D721Med (cell line): ENCODE measurements around the gene ICAM5.
A peak's percentile ranks its signal among the peaks of the same experiment; 100 is the strongest.

Experiments
- DNase-seq: peaks from one replicate; pipeline ENCODE4 v3.0.0; 2011; ENCODE audit warnings: low spot score; ENCODE audit not compliant: insufficient read length
- FAIRE-seq: peaks from 2 replicates; lab custom pipeline; 2011; peaks lifted over from hg19 to GRCh38; lab: Jason Lieb, UNC
- CTCF ChIP-seq: IDR thresholded peaks from 2 replicates; pipeline ENCODE4 v1.5.1; 2012; ENCODE audit warnings: mild to moderate bottlenecking, control low read depth; ENCODE audit not compliant: insufficient read depth; ENCODE audit errors: missing control alignments

The ICAM5 gene

DNA sequence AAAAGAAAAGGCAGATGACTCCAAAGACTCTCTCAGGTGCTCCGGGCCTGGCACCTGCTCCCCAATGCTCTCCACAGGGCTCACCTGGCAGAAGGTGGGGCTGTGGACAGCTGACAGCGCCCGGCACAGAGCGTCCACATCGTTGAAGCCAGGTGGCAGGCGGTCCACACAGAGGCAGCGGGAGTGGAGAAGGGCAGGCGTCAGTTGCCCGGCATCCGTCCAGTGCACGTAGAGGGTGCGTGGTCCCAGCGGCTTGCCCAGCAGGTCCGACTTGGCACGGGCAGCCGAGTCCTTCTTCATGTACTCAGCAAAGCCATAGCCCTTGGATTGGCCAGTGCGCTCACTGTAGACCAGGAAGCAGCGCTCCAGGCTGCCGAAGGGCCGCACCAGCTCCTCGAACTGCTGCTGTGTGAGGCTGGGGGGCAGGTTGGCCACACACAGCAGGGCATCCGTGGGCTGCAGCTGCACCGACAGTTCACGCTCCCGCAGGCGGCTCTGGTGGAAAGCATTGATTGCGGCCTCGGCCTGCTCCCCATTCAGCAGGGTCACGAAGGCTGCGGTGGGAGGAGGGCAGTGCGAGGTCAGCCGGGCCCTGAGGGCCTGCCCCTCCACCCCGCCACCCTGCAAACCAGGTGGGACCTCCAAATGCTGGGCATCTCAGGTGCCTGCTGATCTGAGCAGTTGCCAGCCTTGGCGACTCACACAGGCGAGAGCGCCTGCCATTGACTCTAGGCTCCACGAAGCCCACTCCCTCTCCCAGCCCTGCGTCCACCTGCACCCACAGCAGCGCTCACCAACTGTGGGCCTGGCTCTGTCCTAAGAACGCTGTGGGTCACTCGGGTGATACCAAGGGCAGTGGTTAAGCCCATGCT is 39.0 kb downstream of the ICAM5 start:
- TF ChIP-seq CTCF, result no peak
- no peak for FAIRE-seq
- DNase-seq, result no peak

GRCh38 chr19:10329555-10329954 is 39.8 kb downstream of the ICAM5 start:
- no peak for DNase-seq
- no peak for TF ChIP-seq CTCF
- no peak for FAIRE-seq

GRCh38 chr19:10332158-10332964 is 42.6 kb downstream of the ICAM5 start:
- no peak for DNase-seq
- no peak for FAIRE-seq
- no peak for TF ChIP-seq CTCF

- FAIRE-seq, result no peak
- peak; percentile 95 for DNase-seq
- TF ChIP-seq CTCF, result no peak
Measured at GRCh38 chr19:10332965-10333757, 43.4 kb downstream of the ICAM5 start, which contains the start of gene RAVER1. RAVER1 (minus strand) TSS chr19:10333529; CDS start chr19:10333507, 22 bp downstream.

DNA sequence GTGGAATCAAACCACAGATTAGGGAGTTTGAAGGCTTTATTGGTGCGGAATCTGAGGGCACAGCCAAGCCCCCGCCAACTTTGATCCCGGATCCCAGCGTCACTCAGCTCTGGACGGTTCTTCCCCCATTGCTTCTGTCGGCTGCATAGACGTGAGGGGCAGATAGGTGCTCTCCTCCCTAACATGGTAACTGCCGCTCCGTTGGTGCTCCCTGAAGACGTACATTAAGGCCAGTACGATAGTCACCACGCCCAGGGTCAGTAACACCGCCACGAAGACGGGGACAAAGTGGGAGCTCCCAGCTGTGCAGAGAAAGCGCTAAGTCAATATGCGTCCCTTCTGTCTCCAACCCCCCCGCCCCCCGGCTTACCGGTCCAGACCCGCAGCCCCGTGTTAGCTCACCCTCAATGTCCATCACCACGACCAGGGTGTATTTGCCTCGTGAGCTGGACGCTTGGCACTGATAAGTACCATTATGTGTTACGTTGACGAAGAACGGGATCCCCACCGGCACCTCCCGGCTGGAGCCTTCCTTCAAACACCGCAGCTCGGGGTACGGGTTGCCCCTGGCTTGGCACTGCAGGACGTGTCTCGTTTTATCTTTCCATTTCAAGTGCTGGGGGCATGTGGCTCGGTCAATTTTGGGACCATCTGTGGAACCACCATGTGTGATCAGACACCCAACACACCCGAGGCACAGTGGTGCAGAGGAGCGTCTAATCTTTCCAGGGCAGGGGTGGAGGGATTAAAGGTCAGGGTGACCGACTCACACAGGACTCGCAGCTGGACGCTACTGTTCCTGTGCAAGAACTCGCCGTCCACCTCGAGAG is 44.2 kb downstream of the ICAM5 start:
- no peak for TF ChIP-seq CTCF
- DNase-seq (no peak), FAIRE-seq (no peak)
